Lower leg skin (tissue), 4 donors: ENCODE data around the gene PUS10. TPM values are rescaled to one million over a fixed set of nuclear protein-coding genes. Genes with fewer than 3 reads are reported as not detected.

Experiments
- DNase-seq, 2 donors: peaks; one replicate each; pipeline ENCODE4 v3.0.0-alpha.2; 2019; ENCODE audit warnings: low spot score in 2 of 2
- H3K4me3 ChIP-seq: fragments of 200-600 bp; sonication (generic); 2 replicates; pipeline ENCODE4 v1.5.1; 2017; ENCODE audit warnings: mild to moderate bottlenecking, low read depth; ENCODE audit not compliant: poor library complexity, severe bottlenecking
- CTCF ChIP-seq, 3 donors: fragments of 450-650 bp; IDR thresholded peaks; one replicate each; pipeline ENCODE4 v1.5.1; 2016; ENCODE audit warnings: antibody characterized with exemption in 3 of 3, mild to moderate bottlenecking in 3 of 3, moderate library complexity in 2 of 3
- POLR2A ChIP-seq, 2 donors: fragments of 450-650 bp; IDR thresholded peaks; one replicate each; pipeline ENCODE4 v1.6.1; 2016 to 2017; ENCODE audit warnings: antibody characterized with exemption in 2 of 2, mild to moderate bottlenecking in 1 of 2, moderate library complexity in 1 of 2
- WGBS, 2 donors: methylation state at CpG; one replicate each; pipeline ENCODE4 v1.1.5; 2018; 5-methylcytosine and 5-hydroxymethylcytosine counted together
- intact Hi-C: fragments of 100-400 bp; cut with DNase I; formaldehyde crosslinking; loops from one replicate; pipeline ENCODE4 v1.15.0; 2023; ENCODE audit warnings: low total_unique reads
- total RNA-seq, 4 donors: library from RNA; depleted of rRNA; stranded (reverse); fragments of >200 nt; gene quantifications; one replicate each; pipeline ENCODE4 v1.1.0, GENCODE V29; 2016

PUS10 gene
- total RNA-seq, 4 donors from 2014 or later, result 3.6 to 10.2 (median 6.0) TPM

GRCh38 chr2:60979231-60979630 lies 38.8 kb downstream of the PUS10 start:
- TF ChIP-seq CTCF (IDR thresholded peaks at IDR 0.05) (no peak), POLR2A (IDR thresholded peaks at IDR 0.05) (no peak)
- H3K4me3 ChIP-seq, result no peak overlapping the region
- WGBS, 2 donors, result 82 to 83% methylated on average over 4 of the region's 4 CpGs
- intact Hi-C loops, result no loop called here
- no peak for DNase-seq

- DNase-seq, result no peak
- WGBS, 2 donors, result 73 to 88% methylated on average over 1 of the region's 1 CpG
- no peak for TF ChIP-seq CTCF (IDR thresholded peaks at IDR 0.05)
- no peak for TF ChIP-seq POLR2A (IDR thresholded peaks at IDR 0.05)
- no peak overlapping the region for H3K4me3 ChIP-seq
- intact Hi-C loops, result no loop called here
Measured at GRCh38 chr2:60977562-60977895, 40.5 kb downstream of the PUS10 start.

GRCh38 chr2:60976875-60977561 lies 41.0 kb downstream of the PUS10 start:
- no peak overlapping the region for H3K4me3 ChIP-seq
- intact Hi-C loops, result no loop called here
- DNase-seq, result no peak
- 57 to 63% methylated on average over 5 of the region's 5 CpGs for WGBS, 2 donors
- TF ChIP-seq POLR2A (IDR thresholded peaks at IDR 0.05), result no peak
- no peak for TF ChIP-seq CTCF (IDR thresholded peaks at IDR 0.05)

GRCh38 chr2:60976256-60976850 lies 41.7 kb downstream of the PUS10 start:
- WGBS, 2 donors, result 69 to 73% methylated on average over 3 of the region's 3 CpGs
- no peak for TF ChIP-seq POLR2A (IDR thresholded peaks at IDR 0.05)
- no peak for TF ChIP-seq CTCF (IDR thresholded peaks at IDR 0.05)
- H3K4me3 ChIP-seq, result no peak overlapping the region
- intact Hi-C loops, result no loop called here
- no peak for DNase-seq

GRCh38 chr2:60974652-60975051 lies 43.4 kb downstream of the PUS10 start:
- DNase-seq, result no peak
- WGBS, 2 donors, result 93% methylated on average over 15 to 16 of the region's 16 CpGs
- TF ChIP-seq CTCF (IDR thresholded peaks at IDR 0.05) (no peak), POLR2A (IDR thresholded peaks at IDR 0.05) (no peak)
- intact Hi-C loops, result no loop called here
- no peak overlapping the region for H3K4me3 ChIP-seq

- TF ChIP-seq CTCF (IDR thresholded peaks at IDR 0.05) (no peak), POLR2A (IDR thresholded peaks at IDR 0.05) (no peak)
- 84% methylated on average over 4 to 5 of the region's 5 CpGs for WGBS, 2 donors
- H3K4me3 ChIP-seq, result no peak overlapping the region
- intact Hi-C loops, result no loop called here
- no peak for DNase-seq
Measured at GRCh38 chr2:60973705-60974104, 44.4 kb downstream of the PUS10 start.
